Measurements from ENCODE around the gene STK31.
"Not testable (repeated sequence)": the region's sequence is repeated elsewhere in the genome, so short reads cannot be mapped to it uniquely, and the experiment has no call there.

The STK31 gene

DNA sequence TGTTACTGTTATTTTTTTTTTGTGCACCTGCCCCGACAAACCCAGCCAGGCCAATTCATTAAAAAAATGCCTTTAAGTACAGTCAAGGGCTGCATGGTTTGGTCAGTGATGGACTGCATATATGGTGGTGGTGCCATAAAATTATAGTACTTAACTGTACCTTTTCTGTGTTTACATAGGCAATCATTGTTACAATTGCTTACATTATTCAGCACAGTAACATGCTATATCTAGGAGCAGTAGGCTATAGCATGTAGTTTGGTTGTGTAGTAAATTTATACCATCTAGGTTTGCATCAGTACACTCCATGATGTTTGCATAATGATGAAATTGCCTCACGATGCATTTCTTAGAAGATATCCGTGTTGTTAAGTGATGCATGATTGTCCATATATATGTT lies 58.0 kb downstream of the STK31 start:
- no peak overlapping the region for H3K27ac Mint-ChIP-seq
- no peaks in the 10 kb centered on the region for H3K27me3 Mint-ChIP-seq (ENCODE audit: low read depth)
- no peaks in the 10 kb centered on the region for H3K36me3 Mint-ChIP-seq (ENCODE audit: low read depth)
- no peaks in the 10 kb centered on the region for H3K4me1 Mint-ChIP-seq
- no peak overlapping the region for H3K4me3 Mint-ChIP-seq
- no peaks in the 10 kb centered on the region for H3K9me3 Mint-ChIP-seq
- TF ChIP-seq, protein P1, sequence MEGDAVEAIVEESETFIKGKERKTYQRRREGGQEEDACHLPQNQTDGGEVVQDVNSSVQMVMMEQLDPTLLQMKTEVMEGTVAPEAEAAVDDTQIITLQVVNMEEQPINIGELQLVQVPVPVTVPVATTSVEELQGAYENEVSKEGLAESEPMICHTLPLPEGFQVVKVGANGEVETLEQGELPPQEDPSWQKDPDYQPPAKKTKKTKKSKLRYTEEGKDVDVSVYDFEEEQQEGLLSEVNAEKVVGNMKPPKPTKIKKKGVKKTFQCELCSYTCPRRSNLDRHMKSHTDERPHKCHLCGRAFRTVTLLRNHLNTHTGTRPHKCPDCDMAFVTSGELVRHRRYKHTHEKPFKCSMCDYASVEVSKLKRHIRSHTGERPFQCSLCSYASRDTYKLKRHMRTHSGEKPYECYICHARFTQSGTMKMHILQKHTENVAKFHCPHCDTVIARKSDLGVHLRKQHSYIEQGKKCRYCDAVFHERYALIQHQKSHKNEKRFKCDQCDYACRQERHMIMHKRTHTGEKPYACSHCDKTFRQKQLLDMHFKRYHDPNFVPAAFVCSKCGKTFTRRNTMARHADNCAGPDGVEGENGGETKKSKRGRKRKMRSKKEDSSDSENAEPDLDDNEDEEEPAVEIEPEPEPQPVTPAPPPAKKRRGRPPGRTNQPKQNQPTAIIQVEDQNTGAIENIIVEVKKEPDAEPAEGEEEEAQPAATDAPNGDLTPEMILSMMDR (IDR thresholded peaks at IDR 0.05; ENCODE audit: unreplicated experiment in 3 of 3), result no peak

DNA sequence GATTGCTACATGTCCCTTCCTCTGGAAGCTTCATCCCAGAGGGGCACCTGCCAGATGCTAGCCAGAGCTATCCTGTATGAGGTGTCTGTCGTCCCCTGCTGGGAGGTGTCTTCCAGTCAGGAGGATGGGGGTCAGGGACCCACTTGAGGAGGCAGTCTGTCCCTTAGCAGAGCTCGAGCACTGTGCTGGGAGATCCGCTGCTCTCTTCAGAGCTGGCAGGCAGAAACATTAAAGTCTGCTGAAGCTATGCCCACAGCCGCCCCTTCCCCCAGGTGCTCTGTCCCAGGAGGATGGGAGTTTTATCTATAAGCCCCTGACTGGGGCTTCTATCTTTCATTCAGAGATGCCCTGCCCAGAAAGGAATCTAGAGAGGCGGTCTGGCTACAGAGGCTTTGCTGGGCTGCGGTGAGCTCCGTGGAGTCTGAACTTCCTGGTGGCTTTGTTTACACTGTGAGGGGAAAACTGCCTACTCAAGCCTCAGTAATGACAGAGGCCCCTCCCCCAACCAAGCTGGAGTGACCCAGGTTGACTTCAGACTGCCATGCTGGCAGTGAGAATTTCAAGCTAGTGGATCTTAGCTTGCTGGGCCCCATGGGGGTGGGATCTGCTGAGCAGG lies 69.3 kb downstream of the STK31 start:
- not testable (repeated sequence) for H3K9me3 Mint-ChIP-seq; H3K27me3 Mint-ChIP-seq (ENCODE audit: low read depth); H3K4me3 Mint-ChIP-seq; H3K27ac Mint-ChIP-seq; H3K4me1 Mint-ChIP-seq; H3K36me3 Mint-ChIP-seq (ENCODE audit: low read depth)

DNA sequence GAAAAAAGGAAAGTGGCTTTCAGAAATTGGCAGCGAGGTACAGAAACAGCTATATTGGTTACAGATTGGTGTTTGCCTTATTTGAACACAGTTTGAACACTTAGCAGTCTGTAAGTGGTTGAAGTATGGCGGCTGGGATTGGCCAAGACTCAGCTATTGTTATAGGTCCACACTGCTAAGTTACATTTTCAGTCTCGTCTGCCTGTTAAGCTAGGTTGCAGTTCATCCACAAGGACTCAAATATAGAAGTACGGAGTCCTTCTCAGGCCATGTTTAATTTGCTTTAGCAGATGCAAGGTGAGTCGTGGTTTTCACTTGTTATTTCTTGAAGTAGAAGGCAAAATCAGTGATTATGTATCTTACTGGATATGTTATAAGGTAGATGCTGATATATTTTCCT lies 73.1 kb downstream of the STK31 start:
- H3K27me3 Mint-ChIP-seq (ENCODE audit: low read depth), result no peaks in the 10 kb centered on the region
- no peak overlapping the region for H3K27ac Mint-ChIP-seq
- TF ChIP-seq, protein P1 (IDR thresholded peaks at IDR 0.05; ENCODE audit: unreplicated experiment in 3 of 3), result no peak
- H3K9me3 Mint-ChIP-seq, result no peaks in the 10 kb centered on the region
- H3K4me3 Mint-ChIP-seq, result no peak overlapping the region
- no peaks in the 10 kb centered on the region for H3K4me1 Mint-ChIP-seq
- no peaks in the 10 kb centered on the region for H3K36me3 Mint-ChIP-seq (ENCODE audit: low read depth)

DNA sequence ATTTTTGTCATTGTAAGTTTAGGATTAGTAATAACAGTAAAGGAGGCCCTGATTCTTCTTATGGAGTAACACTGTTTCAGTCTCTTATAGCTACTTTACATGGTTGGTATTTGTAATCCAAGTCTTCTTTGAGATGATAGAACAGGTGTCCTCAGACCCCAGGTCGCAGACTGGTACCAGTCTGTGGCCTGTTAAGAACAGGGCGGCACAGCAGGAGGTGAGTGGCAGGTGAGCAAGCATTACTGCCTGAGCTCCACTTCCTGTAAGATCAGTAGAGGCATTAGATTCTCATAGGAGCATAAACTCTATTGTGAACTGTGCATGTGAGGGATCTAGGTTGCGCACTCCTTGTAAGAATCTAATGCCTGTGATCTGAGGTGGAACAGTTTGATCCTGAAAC lies 77.3 kb downstream of the STK31 start:
- no peak overlapping the region for H3K4me3 Mint-ChIP-seq
- H3K4me1 Mint-ChIP-seq, result no peaks in the 10 kb centered on the region
- TF ChIP-seq, protein P1 (IDR thresholded peaks at IDR 0.05; ENCODE audit: unreplicated experiment in 3 of 3), result no peak
- H3K9me3 Mint-ChIP-seq, result no peaks in the 10 kb centered on the region
- no peaks in the 10 kb centered on the region for H3K36me3 Mint-ChIP-seq (ENCODE audit: low read depth)
- no peak overlapping the region for H3K27ac Mint-ChIP-seq
- no peaks in the 10 kb centered on the region for H3K27me3 Mint-ChIP-seq (ENCODE audit: low read depth)

DNA sequence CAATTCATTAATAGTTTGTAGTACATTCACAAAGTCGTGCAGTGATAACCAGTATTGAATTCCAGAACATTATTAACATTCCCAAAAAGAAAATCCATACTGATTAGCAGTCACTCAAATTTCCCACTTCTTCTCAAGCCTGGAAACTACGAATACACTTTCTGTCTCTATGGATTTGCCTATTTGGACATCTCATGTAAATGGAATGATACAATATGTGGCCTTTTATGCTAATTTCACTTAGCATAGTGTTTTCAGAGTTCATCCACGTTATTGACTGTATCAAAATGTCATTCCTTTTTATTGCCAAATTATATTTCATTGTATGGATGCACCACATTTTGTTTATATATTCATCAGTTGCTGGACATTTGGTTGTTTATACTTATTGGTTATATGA lies 78.8 kb downstream of the STK31 start:
- Mint-ChIP-seq H3K9me3 (peaks cover 4% of the 10 kb centered on the region), H3K36me3 (ENCODE audit: low read depth) (no peaks in the 10 kb centered on the region)
- TF ChIP-seq, protein P1 (IDR thresholded peaks at IDR 0.05; ENCODE audit: unreplicated experiment in 3 of 3), result no peak

DNA sequence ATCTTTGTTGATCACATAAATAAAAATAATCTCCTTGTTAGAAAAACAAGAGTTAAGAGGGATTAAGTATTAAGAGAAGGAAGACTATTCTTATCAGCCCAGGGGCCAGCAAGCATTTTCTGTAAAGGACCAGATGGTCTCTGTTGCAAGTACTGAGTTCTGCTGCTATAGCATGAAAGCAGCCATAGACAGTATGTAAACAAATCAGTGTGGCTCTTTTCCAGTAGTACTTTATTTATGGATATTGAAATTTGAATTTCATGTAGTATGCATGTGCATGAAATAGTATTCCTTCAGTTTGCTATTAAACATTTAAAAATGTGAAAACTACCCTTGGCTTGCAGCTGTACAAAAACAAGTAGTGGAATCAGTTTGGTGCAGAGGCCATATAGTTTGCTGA lies 81.7 kb downstream of the STK31 start:
- TF ChIP-seq, protein P1 (IDR thresholded peaks at IDR 0.05; ENCODE audit: unreplicated experiment in 3 of 3), result no peak
- Mint-ChIP-seq H3K27me3 (ENCODE audit: low read depth) (no peaks in the 10 kb centered on the region), H3K27ac (no peak overlapping the region), H3K4me3 (no peak overlapping the region), H3K4me1 (no peaks in the 10 kb centered on the region), H3K36me3 (ENCODE audit: low read depth) (peaks cover 7% of the 10 kb centered on the region), H3K9me3 (peaks cover 27% of the 10 kb centered on the region)

More for the DNA sequence above, 78.8 kb downstream of the STK31 start:
- Mint-ChIP-seq H3K4me1 (no peaks in the 10 kb centered on the region), H3K27me3 (ENCODE audit: low read depth) (no peaks in the 10 kb centered on the region), H3K27ac (no peak overlapping the region), H3K4me3 (no peak overlapping the region)

Measured in nephron (organoid).